GM12892 (cell line): ENCODE data around the gene RAD52.

Source experiments
- POLR2A ChIP-seq: IDR thresholded peaks from 2 replicates; pipeline ENCODE4 v1.6.1; 2011; ENCODE audit warnings: low read depth, low read length, control low read depth
- POLR2AphosphoS5 ChIP-seq: IDR thresholded peaks from 2 replicates; pipeline ENCODE4 v1.6.1; 2011; ENCODE audit warnings: low read depth, low read length, control low read depth
- TAF1 ChIP-seq: IDR thresholded peaks from 2 replicates; pipeline ENCODE4 v1.6.1; 2011; ENCODE audit warnings: low read depth, mild to moderate bottlenecking, control low read depth, low read length, borderline replicate concordance

DNA sequence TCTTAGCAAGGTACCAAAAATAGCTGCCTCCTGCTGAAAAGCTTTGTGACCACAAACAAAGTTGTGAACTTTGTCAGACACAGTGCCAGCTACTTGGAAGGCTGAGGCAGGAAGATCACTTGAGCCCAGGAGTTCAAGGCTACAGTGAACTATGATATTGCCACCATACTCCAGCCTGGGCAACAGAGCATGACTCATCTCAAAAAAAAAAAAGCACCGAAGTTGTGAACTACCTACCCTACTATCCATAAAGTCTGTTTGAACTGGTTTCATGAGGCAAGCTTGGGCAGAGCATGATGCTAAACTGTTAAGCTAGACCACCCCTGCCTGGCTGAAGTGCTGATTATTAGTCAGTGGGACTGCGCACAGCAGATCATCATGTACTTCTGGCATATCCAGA is 75.5 kb downstream of the RAD52 start:
- TF ChIP-seq POLR2AphosphoS5 (no peak), TAF1 (no peak), POLR2A (no peak)
